ENCODE data around the gene BIRC6.
A peak's percentile ranks its signal among the peaks of the same experiment; 100 is the strongest.
"Not testable (repeated sequence)": the region's sequence is repeated elsewhere in the genome, so short reads cannot be mapped to it uniquely, and the experiment has no call there.

The BIRC6 gene

GRCh38 chr2:32522770-32523169 is 165.9 kb downstream of the BIRC6 start:
- Mint-ChIP-seq H3K36me3 (ENCODE audit: low read depth) (peaks cover 53% of the 10 kb centered on the region), H3K4me3 (no peak overlapping the region), H3K9me3 (no peaks in the 10 kb centered on the region), H3K27ac (peak overlapping the region; percentile 68), H3K4me1 (no peaks in the 10 kb centered on the region), H3K27me3 (ENCODE audit: low read depth, poor library complexity) (no peaks in the 10 kb centered on the region)
- TF ChIP-seq CTCF (IDR thresholded peaks at IDR 0.05), result no peak
- no peak for DNase-seq

GRCh38 chr2:32523686-32524085 is 166.9 kb downstream of the BIRC6 start:
- Mint-ChIP-seq H3K4me1 (no peaks in the 10 kb centered on the region), H3K27me3 (ENCODE audit: low read depth, poor library complexity) (no peaks in the 10 kb centered on the region), H3K36me3 (ENCODE audit: low read depth) (peaks cover 45% of the 10 kb centered on the region), H3K4me3 (no peak overlapping the region), H3K9me3 (no peaks in the 10 kb centered on the region), H3K27ac (no peak overlapping the region)
- DNase-seq, result no peak
- no peak for TF ChIP-seq CTCF (IDR thresholded peaks at IDR 0.05)

GRCh38 chr2:32532341-32532740 is 175.5 kb downstream of the BIRC6 start:
- Mint-ChIP-seq H3K27me3 (ENCODE audit: low read depth, poor library complexity) (peaks cover 3% of the 10 kb centered on the region), H3K4me3 (no peak overlapping the region), H3K9me3 (peaks cover 31% of the 10 kb centered on the region), H3K27ac (no peak overlapping the region), H3K4me1 (no peaks in the 10 kb centered on the region), H3K36me3 (ENCODE audit: low read depth) (peaks cover 77% of the 10 kb centered on the region)
- no peak for TF ChIP-seq CTCF (IDR thresholded peaks at IDR 0.05)
- DNase-seq, result no peak

GRCh38 chr2:32532961-32533360 is 176.1 kb downstream of the BIRC6 start:
- TF ChIP-seq CTCF (IDR thresholded peaks at IDR 0.05), result no peak
- peaks cover 3% of the 10 kb centered on the region for H3K27me3 Mint-ChIP-seq (ENCODE audit: low read depth, poor library complexity)
- H3K27ac Mint-ChIP-seq, result no peak overlapping the region
- peaks cover 73% of the 10 kb centered on the region for H3K36me3 Mint-ChIP-seq (ENCODE audit: low read depth)
- H3K9me3 Mint-ChIP-seq, result peaks cover 31% of the 10 kb centered on the region
- no peak for DNase-seq
- no peaks in the 10 kb centered on the region for H3K4me1 Mint-ChIP-seq
- no peak overlapping the region for H3K4me3 Mint-ChIP-seq

- no peak for TF ChIP-seq CTCF (IDR thresholded peaks at IDR 0.05)
- H3K27ac Mint-ChIP-seq, result no peak overlapping the region
- peaks cover 63% of the 10 kb centered on the region for H3K36me3 Mint-ChIP-seq (ENCODE audit: low read depth)
- no peak overlapping the region for H3K4me3 Mint-ChIP-seq
- peaks cover 3% of the 10 kb centered on the region for H3K27me3 Mint-ChIP-seq (ENCODE audit: low read depth, poor library complexity)
- H3K4me1 Mint-ChIP-seq, result no peaks in the 10 kb centered on the region
- DNase-seq, result no peak
- peaks cover 31% of the 10 kb centered on the region for H3K9me3 Mint-ChIP-seq
These were observed 178.0 kb downstream of the BIRC6 start for GRCh38 chr2:32534831-32535230.

- Mint-ChIP-seq H3K36me3 (ENCODE audit: low read depth) (peaks cover 40% of the 10 kb centered on the region), H3K9me3 (peaks cover 31% of the 10 kb centered on the region), H3K27me3 (ENCODE audit: low read depth, poor library complexity) (peaks cover 3% of the 10 kb centered on the region), H3K4me3 (no peak overlapping the region), H3K27ac (no peak overlapping the region), H3K4me1 (no peaks in the 10 kb centered on the region)
- DNase-seq, result no peak
- no peak for TF ChIP-seq CTCF (IDR thresholded peaks at IDR 0.05)
These were observed 181.9 kb downstream of the BIRC6 start for GRCh38 chr2:32538735-32539134.

GRCh38 chr2:32552483-32552882 is 195.7 kb downstream of the BIRC6 start:
- not testable (repeated sequence) for H3K4me3 Mint-ChIP-seq; DNase-seq; H3K9me3 Mint-ChIP-seq; H3K27me3 Mint-ChIP-seq (ENCODE audit: low read depth, poor library complexity); H3K27ac Mint-ChIP-seq; H3K36me3 Mint-ChIP-seq (ENCODE audit: low read depth); H3K4me1 Mint-ChIP-seq

Measured in nephron progenitor cell (in vitro differentiated cells).